Muscle layer of duodenum (tissue), 2 donors: Measurements from ENCODE around the gene NEURL3.
"Not testable (repeated sequence)": the region's sequence is repeated elsewhere in the genome, so short reads cannot be mapped to it uniquely, and the experiment has no call there.

Experiments
- H3K27ac ChIP-seq: one replicate; pipeline ENCODE4 v1.7.0; 2013; ENCODE audit warnings: mild to moderate bottlenecking, low read length
- H3K27me3 ChIP-seq: one replicate; pipeline ENCODE4 v1.7.0; 2013; ENCODE audit warnings: low read depth, mild to moderate bottlenecking, control low read depth, low read length
- H3K36me3 ChIP-seq, 2 donors: one replicate each; pipeline ENCODE4 v1.7.0; 2013; ENCODE audit warnings: low read length in 2 of 2, control low read depth in 1 of 2, mild to moderate bottlenecking in 1 of 2; ENCODE audit not compliant: insufficient read depth in 2 of 2, control insufficient read depth in 1 of 2
- H3K4me1 ChIP-seq, 2 donors: one replicate each; pipeline ENCODE4 v1.7.0; 2013; ENCODE audit warnings: low read length in 2 of 2, mild to moderate bottlenecking in 2 of 2, control low read depth in 1 of 2, moderate library complexity in 1 of 2; ENCODE audit not compliant: insufficient read depth in 2 of 2, control insufficient read depth in 1 of 2
- H3K4me3 ChIP-seq, 2 donors: one replicate each; pipeline ENCODE4 v1.7.0; 2013; ENCODE audit warnings: low read length in 2 of 2, low read depth in 1 of 2, mild to moderate bottlenecking in 1 of 2
- H3K9me3 ChIP-seq, 2 donors: one replicate each; pipeline ENCODE4 v1.7.0; 2013; ENCODE audit warnings: low read length in 2 of 2, control low read depth in 1 of 2, mild to moderate bottlenecking in 1 of 2; ENCODE audit not compliant: control insufficient read depth in 1 of 2
- donor health status: healthy.

NEURL3 gene

GRCh38 chr2:96500385-96501066 lies 4.6 kb downstream of the NEURL3 start:
- no peak overlapping the region for H3K4me3 ChIP-seq
- no peaks in the 10 kb centered on the region for H3K36me3 ChIP-seq
- H3K27ac ChIP-seq, result no peak overlapping the region
- peaks cover 3 to 6% of the 10 kb centered on the region in 2 donors for H3K4me1 ChIP-seq
- no peaks in the 10 kb centered on the region for H3K9me3 ChIP-seq
- peaks cover 13% of the 10 kb centered on the region for H3K27me3 ChIP-seq

GRCh38 chr2:96499061-96499960 lies 5.8 kb downstream of the NEURL3 start:
- H3K27me3 ChIP-seq, result peaks cover 13% of the 10 kb centered on the region
- H3K4me3 ChIP-seq, result no peak overlapping the region
- no peak overlapping the region for H3K27ac ChIP-seq
- peaks cover 0 to 5% of the 10 kb centered on the region in 2 donors for H3K9me3 ChIP-seq
- H3K4me1 ChIP-seq, result peaks cover 3 to 6% of the 10 kb centered on the region in 2 donors
- no peaks in the 10 kb centered on the region for H3K36me3 ChIP-seq

GRCh38 chr2:96498611-96499010 lies 6.5 kb downstream of the NEURL3 start:
- not testable (repeated sequence) for H3K4me3 ChIP-seq, H3K4me1 ChIP-seq, H3K9me3 ChIP-seq, H3K27ac ChIP-seq, H3K36me3 ChIP-seq
- H3K27me3 ChIP-seq, result peaks cover 13% of the 10 kb centered on the region

- peaks cover 13% of the 10 kb centered on the region for H3K27me3 ChIP-seq
- H3K4me3 ChIP-seq, result no peak overlapping the region
- H3K4me1 ChIP-seq, result peaks cover 3 to 6% of the 10 kb centered on the region in 2 donors
- H3K9me3 ChIP-seq, result peaks cover 0 to 7% of the 10 kb centered on the region in 2 donors
- H3K36me3 ChIP-seq, result no peaks in the 10 kb centered on the region
- no peak overlapping the region for H3K27ac ChIP-seq
Observed at GRCh38 chr2:96498021-96498431, 7.1 kb downstream of the NEURL3 start.

- Histone ChIP-seq H3K27me3 (peaks cover 10% of the 10 kb centered on the region), H3K27ac (no peak overlapping the region), H3K36me3 (no peaks in the 10 kb centered on the region), H3K9me3 (peaks cover 0 to 7% of the 10 kb centered on the region in 2 donors), H3K4me1 (no peaks in the 10 kb centered on the region), H3K4me3 (no peak overlapping the region)
Observed at GRCh38 chr2:96495982-96496629, 9.1 kb downstream of the NEURL3 start.

- Histone ChIP-seq H3K27me3 (no peaks in the 10 kb centered on the region), H3K9me3 (peaks cover 0 to 7% of the 10 kb centered on the region in 2 donors), H3K4me1 (no peaks in the 10 kb centered on the region), H3K4me3 (no peak overlapping the region), H3K36me3 (no peaks in the 10 kb centered on the region), H3K27ac (no peak overlapping the region)
Observed at GRCh38 chr2:96494188-96494587, 11.0 kb downstream of the NEURL3 start.

- no peaks in the 10 kb centered on the region for H3K4me1 ChIP-seq
- no peaks in the 10 kb centered on the region for H3K27me3 ChIP-seq
- no peak overlapping the region for H3K27ac ChIP-seq
- H3K4me3 ChIP-seq, result no peak overlapping the region
- peaks cover 0 to 7% of the 10 kb centered on the region in 2 donors for H3K9me3 ChIP-seq
- no peaks in the 10 kb centered on the region for H3K36me3 ChIP-seq
Observed at GRCh38 chr2:96493072-96493471, 12.1 kb downstream of the NEURL3 start.

- H3K27ac ChIP-seq, result no peak overlapping the region
- peaks cover 0 to 7% of the 10 kb centered on the region in 2 donors for H3K9me3 ChIP-seq
- H3K4me1 ChIP-seq, result no peaks in the 10 kb centered on the region
- no peaks in the 10 kb centered on the region for H3K27me3 ChIP-seq
- H3K36me3 ChIP-seq, result no peaks in the 10 kb centered on the region
- no peak overlapping the region for H3K4me3 ChIP-seq
Observed at GRCh38 chr2:96491860-96492497, 13.2 kb downstream of the NEURL3 start.

- Histone ChIP-seq H3K4me3 (no peak overlapping the region), H3K36me3 (no peaks in the 10 kb centered on the region), H3K4me1 (no peaks in the 10 kb centered on the region), H3K9me3 (peaks cover 0 to 4% of the 10 kb centered on the region in 2 donors), H3K27me3 (no peaks in the 10 kb centered on the region), H3K27ac (no peak overlapping the region)
Observed at GRCh38 chr2:96489663-96490062, 15.5 kb downstream of the NEURL3 start.

GRCh38 chr2:96489261-96489660 lies 15.9 kb downstream of the NEURL3 start:
- Histone ChIP-seq H3K9me3 (peaks cover 0 to 2% of the 10 kb centered on the region in 2 donors), H3K4me3 (no peak overlapping the region), H3K4me1 (no peaks in the 10 kb centered on the region), H3K27ac (no peak overlapping the region), H3K27me3 (no peaks in the 10 kb centered on the region), H3K36me3 (no peaks in the 10 kb centered on the region)

GRCh38 chr2:96486696-96487095 lies 18.5 kb downstream of the NEURL3 start:
- Histone ChIP-seq H3K4me1 (no peaks in the 10 kb centered on the region), H3K27ac (peak overlapping the region; percentile 89), H3K27me3 (no peaks in the 10 kb centered on the region), H3K4me3 (peak overlapping the region; percentile 63 to 72), H3K9me3 (no peaks in the 10 kb centered on the region), H3K36me3 (no peaks in the 10 kb centered on the region)
